Activated naive CD8-positive, alpha-beta T cell treated with anti-CD3 and anti-CD28 coated beads, Interleukin-2, amount 10 ng/mL, durations not matched to agents 7 days and 5 days (primary cell): ENCODE data around the gene PIGT. TPM values are rescaled to one million over a fixed set of nuclear protein-coding genes. Genes with fewer than 3 reads are reported as not detected.

Experiments used
- ATAC-seq: fragments of 150-1000 bp; cut with Tn5 transposase; one replicate; pipeline ENCODE4 v1.10.0; 2021; ENCODE audit warnings: low read depth, moderate library complexity
- POLR2A ChIA-PET: fragments of 350-600 bp; sonication (Branson Sonifier 250); formaldehyde crosslinking; loops from one replicate; lab custom pipeline; 2021; ENCODE audit warnings: antibody characterized with exemption; lab: Charles Lee
- DNase-seq: peaks from one replicate; pipeline ENCODE4 v3.0.0; 2021
- H3K27ac Mint-ChIP-seq: one replicate; pipeline ENCODE4 v1.8.0; 2022; ENCODE audit warnings: mild to moderate bottlenecking, mixed read lengths
- H3K27me3 Mint-ChIP-seq: one replicate; pipeline ENCODE4 v1.8.0; 2022; ENCODE audit warnings: mild to moderate bottlenecking, moderate library complexity, mixed read lengths
- H3K36me3 Mint-ChIP-seq: one replicate; pipeline ENCODE4 v1.8.0; 2021; ENCODE audit warnings: mild to moderate bottlenecking, mixed read lengths
- H3K4me1 Mint-ChIP-seq: one replicate; pipeline ENCODE4 v1.8.0; 2021; ENCODE audit warnings: mixed read lengths
- H3K4me3 Mint-ChIP-seq: one replicate; pipeline ENCODE4 v1.8.0; 2022; ENCODE audit warnings: mild to moderate bottlenecking, moderate library complexity, mixed read lengths
- H3K9me3 Mint-ChIP-seq: one replicate; pipeline ENCODE4 v1.8.0; 2021; ENCODE audit warnings: mixed read lengths
- total RNA-seq, 2 experiments: library from RNA; stranded (reverse); gene quantifications; one replicate each; pipeline ENCODE4 v1.2.3, GENCODE V29; 2021

Gene PIGT
- total RNA-seq, 2 experiments from 2014 or later: 64.9 to 72.7 TPM

DNA sequence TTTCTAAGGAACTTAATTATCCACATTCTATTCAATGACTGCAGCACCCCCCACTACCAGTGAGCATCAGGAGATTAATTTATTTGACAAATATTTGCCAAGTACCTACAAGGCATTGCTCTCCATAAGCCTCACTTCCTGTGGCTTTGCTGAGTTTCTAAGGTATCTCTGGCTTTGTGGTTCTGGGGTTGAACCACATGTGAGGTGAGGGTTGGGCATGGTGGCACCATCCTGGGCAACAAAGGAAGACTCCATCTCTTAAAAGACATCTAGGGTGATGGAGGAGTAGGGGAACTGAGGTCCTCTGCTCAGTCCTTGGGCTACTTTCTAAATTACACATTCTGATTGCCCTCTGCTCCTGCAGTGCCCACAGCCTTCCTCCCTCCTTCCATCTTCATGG is 28.1 kb downstream of the PIGT start:
- Mint-ChIP-seq H3K9me3 (no peaks in the 10 kb centered on the region), H3K27ac (peak overlapping the region; percentile 66), H3K4me3 (peak overlapping the region; percentile 41), H3K4me1 (peaks cover 33% of the 10 kb centered on the region), H3K36me3 (no peaks in the 10 kb centered on the region), H3K27me3 (peaks cover 25% of the 10 kb centered on the region)
- DNase-seq (peak; percentile 57), ATAC-seq (peak; percentile 46)
- POLR2A ChIA-PET: interaction anchor here (0.6 to 2.5 kb wide), 2 partner anchors 81 to 152 kb away, joined by 3 to 8 read pairs; partner anchors contain the start of gene SYS1

DNA sequence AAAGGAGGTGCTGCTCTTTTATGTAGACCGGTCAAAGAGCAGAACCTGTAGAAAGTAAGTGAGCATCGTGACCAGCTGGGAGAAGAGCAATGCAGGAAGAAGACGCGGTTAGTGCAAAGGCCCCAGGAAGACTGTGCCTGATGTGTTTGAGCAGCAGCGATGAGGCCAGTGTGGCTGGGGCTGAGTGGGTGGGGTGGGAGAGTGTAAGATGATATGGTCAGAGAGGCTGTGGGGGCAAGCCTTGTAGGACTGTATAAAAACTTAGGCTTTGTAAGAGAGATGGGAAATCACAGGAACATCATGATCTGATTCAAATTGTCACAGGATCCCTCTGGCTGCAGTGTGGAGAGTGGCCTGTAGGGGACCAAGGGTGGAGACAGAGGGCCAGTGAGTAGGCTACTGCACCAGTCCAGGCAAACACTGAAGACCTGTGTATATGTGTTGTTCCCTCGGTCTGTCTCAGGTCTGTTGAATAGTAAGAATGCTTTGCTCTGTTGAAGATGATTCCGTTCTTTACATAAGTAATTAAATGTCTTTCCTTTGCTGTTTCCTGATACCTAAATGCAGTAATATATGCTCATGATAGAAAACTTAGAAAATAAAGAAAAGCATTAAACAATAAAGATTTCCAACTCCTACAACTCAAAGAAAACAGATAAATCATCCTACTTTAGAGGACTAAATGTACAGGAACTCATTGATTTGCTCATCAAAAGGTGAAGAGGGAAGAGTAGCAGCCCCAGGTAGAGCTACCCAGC is 30.0 kb downstream of the PIGT start:
- POLR2A ChIA-PET: no interaction called here
- no peak overlapping the region for H3K27ac Mint-ChIP-seq
- no peaks in the 10 kb centered on the region for H3K9me3 Mint-ChIP-seq
- peak overlapping the region; percentile 17 for H3K4me3 Mint-ChIP-seq
- H3K36me3 Mint-ChIP-seq: no peaks in the 10 kb centered on the region
- peak; percentile 56 for DNase-seq
- peaks cover 27% of the 10 kb centered on the region for H3K27me3 Mint-ChIP-seq
- H3K4me1 Mint-ChIP-seq: peaks cover 33% of the 10 kb centered on the region
- ATAC-seq: peak; percentile 65

DNA sequence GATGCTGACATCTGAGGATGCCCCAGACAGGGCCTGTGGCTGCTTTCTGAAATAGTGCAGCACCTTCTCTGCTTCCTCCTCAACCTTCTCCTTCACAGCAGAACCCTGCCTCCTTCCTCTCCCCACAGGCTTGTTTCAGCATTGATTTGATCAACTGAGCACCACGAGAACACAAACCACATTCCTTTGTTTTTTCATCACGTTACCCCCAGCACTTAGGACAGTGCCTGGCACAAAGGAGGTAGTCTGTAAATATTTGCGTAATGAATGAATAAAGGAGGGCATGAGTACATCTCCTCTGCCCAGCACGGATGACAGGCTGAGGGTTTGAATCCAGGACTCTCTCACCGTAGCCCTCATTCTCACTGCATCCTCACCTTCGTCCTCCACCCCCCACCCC is 32.3 kb downstream of the PIGT start:
- no peak for ATAC-seq
- DNase-seq: no peak
- no peak overlapping the region for H3K4me3 Mint-ChIP-seq
- peaks cover 33% of the 10 kb centered on the region for H3K4me1 Mint-ChIP-seq
- H3K27me3 Mint-ChIP-seq: peaks cover 25% of the 10 kb centered on the region
- no peaks in the 10 kb centered on the region for H3K36me3 Mint-ChIP-seq
- H3K27ac Mint-ChIP-seq: no peak overlapping the region
- POLR2A ChIA-PET: no interaction called here
- no peaks in the 10 kb centered on the region for H3K9me3 Mint-ChIP-seq

DNA sequence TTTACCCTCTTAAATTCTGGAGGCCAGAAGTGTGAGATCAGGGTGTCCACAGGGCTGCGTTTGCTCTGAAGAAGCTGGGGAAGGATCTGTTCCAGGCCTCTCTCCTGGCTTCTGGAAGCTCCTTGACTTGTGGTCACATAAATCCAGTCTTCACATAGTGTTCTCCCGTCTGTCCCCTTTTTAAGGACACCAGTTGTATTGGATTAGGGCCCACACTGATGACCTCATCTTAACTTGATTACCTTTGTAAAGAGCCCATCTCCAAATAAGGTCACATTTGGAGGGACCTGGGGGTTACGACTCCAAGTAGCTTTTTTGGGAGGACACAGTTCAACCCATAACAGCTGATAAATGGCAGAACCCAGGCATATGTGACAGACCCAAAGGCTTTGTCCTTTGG is 33.6 kb downstream of the PIGT start:
- Mint-ChIP-seq H3K4me3 (no peak overlapping the region), H3K36me3 (no peaks in the 10 kb centered on the region), H3K27me3 (peaks cover 18% of the 10 kb centered on the region), H3K9me3 (no peaks in the 10 kb centered on the region), H3K4me1 (peaks cover 22% of the 10 kb centered on the region), H3K27ac (no peak overlapping the region)
- ATAC-seq: no peak
- DNase-seq: no peak
- POLR2A ChIA-PET: interaction anchor here (0.8 to 1.5 kb wide), 3 partner anchors 76 to 129 kb away, joined by 3 to 4 read pairs (median 3); partner anchors contain the start of gene SYS1

DNA sequence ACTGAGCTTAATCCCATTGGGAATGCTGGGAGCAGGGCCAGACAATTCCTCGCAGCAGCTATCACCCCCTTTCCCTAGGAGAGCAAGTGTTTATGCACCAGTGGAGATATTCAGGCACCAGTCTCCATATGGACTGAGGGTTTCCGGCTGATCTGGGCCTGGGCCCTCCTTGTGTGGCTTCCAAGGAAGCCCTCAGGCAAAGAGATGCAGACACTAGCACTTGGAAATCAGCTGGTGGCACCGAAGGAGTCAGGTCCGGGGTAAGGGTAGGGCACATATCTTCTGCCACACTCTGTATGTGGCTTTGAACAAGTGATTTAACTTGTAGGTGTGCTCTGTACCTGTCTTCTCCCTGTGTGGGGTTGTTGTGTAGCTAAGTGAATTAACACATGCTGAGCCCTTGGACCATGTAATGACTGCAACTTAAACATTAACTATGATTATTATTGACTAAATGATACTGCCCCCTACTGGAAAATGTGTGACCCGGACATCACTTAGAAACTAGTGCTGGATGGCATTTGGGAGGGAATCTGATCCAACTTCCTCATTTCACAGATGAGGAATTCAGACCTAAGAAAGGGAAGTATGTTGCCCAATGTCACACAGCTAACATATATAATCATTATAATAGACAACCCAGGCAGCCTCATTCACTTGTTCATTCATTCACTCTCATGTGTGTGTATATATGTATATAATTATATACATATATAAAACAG is 34.3 kb downstream of the PIGT start:
- ATAC-seq (peak; percentile 47), DNase-seq (no peak)
- Mint-ChIP-seq H3K27me3 (peaks cover 13% of the 10 kb centered on the region), H3K9me3 (no peaks in the 10 kb centered on the region), H3K36me3 (no peaks in the 10 kb centered on the region), H3K4me3 (no peak overlapping the region), H3K27ac (no peak overlapping the region), H3K4me1 (peaks cover 15% of the 10 kb centered on the region)
- POLR2A ChIA-PET: interaction anchor here (0.8 to 1.5 kb wide), 3 partner anchors 77 to 130 kb away, joined by 3 to 4 read pairs (median 3); partner anchors contain the start of gene SYS1

DNA sequence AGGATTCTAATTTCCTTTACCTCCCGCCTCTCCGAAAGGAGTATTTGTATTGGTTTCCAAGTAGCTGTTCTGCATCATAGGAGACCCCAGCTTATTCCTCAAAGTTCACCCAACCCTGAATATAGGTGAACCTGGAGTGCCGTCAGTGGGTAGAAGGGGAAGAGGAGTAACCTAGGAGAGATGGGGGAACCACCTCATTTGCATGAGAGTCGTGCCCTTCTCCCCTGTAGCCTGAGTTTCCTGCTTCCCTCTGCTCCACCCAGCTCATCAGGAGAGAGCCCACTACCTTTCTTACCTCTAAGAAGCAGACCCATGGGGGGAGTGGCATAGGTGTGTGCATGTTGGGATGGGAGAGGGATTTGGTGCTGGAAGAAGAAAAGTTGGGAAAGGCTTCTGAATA is 36.3 kb downstream of the PIGT start:
- H3K27ac Mint-ChIP-seq: no peak overlapping the region
- DNase-seq (no peak), ATAC-seq (no peak)
- no peaks in the 10 kb centered on the region for H3K9me3 Mint-ChIP-seq
- H3K4me3 Mint-ChIP-seq: no peak overlapping the region
- peaks cover 5% of the 10 kb centered on the region for H3K27me3 Mint-ChIP-seq
- no peaks in the 10 kb centered on the region for H3K36me3 Mint-ChIP-seq
- H3K4me1 Mint-ChIP-seq: peaks cover 4% of the 10 kb centered on the region
- POLR2A ChIA-PET: no interaction called here

DNA sequence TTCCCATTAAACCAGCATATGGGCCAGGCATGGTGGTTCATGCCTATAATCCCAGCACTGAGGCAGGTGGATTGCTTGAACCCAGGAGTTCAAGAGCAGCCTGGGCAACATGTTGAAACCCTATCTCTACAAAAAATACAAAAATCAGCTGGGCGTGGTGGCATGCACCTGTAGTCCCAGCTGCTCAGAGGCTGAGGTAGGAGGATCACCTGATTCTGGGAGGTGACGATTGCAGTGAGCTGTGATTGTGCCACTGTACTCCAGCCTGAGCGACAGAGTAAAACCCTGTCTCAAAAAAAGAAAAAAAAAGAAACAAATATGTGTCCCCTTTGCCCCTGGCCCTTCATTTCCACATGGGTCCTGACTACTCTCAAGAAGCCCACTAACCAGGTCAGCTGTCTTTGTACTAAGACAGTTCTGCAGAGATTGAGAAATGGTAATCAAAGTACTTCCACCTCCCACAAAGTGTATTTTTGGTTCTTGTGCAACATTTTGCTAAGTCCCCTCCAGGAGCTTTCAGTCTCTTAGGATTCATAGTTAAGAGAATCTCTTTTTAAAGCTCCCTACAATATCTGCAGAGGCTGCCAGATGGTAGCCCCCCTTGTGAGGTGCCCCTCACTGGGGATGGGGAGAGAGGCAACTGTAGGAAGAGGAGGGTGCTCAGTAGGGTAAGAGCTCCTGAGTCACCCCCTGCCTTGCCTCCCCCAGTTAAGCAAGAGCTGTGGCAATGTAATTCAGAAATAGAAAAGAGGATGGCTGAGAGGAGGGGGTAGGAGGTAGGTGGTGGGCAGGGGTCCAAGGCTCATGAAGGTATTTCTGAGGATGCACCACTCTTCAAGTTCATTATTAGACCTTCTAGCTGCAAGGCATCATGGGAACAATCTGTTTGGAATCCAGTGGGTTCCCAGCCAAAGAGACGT is 37.1 kb downstream of the PIGT start:
- ATAC-seq: no peak
- POLR2A ChIA-PET: no interaction called here
- no peak for DNase-seq
- no peaks in the 10 kb centered on the region for H3K36me3 Mint-ChIP-seq
- peaks cover 3% of the 10 kb centered on the region for H3K27me3 Mint-ChIP-seq
- peaks cover 3% of the 10 kb centered on the region for H3K4me1 Mint-ChIP-seq
- H3K9me3 Mint-ChIP-seq: no peaks in the 10 kb centered on the region
- H3K27ac Mint-ChIP-seq: no peak overlapping the region
- no peak overlapping the region for H3K4me3 Mint-ChIP-seq

DNA sequence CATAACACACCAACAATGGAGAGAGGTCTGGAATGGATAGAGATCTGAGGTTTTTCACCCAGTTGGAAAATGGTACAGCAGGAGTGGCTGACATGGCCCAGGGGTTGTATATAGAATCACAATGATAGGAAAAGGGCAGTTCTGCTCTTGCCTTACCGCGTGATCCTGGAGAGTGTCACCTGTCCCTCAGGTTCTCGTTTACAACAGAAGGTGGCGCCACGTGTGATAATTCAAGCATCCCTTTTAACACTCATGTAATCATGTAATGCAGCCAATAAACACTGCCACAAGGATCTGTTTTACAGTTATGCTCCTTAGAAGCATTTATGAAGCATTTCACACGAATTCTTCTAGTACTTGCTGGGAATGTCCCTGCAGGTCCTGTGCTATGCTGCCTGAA is 40.7 kb downstream of the PIGT start:
- H3K27me3 Mint-ChIP-seq: no peaks in the 10 kb centered on the region
- H3K4me3 Mint-ChIP-seq: no peak overlapping the region
- no peak for ATAC-seq
- H3K27ac Mint-ChIP-seq: no peak overlapping the region
- DNase-seq: no peak
- no peaks in the 10 kb centered on the region for H3K36me3 Mint-ChIP-seq
- POLR2A ChIA-PET: interaction anchor here (1.1 kb wide), 1 partner anchor 314 kb away, joined by 3 read pairs; no protein-coding TSS in a partner anchor
- no peaks in the 10 kb centered on the region for H3K9me3 Mint-ChIP-seq
- H3K4me1 Mint-ChIP-seq: no peaks in the 10 kb centered on the region

DNA sequence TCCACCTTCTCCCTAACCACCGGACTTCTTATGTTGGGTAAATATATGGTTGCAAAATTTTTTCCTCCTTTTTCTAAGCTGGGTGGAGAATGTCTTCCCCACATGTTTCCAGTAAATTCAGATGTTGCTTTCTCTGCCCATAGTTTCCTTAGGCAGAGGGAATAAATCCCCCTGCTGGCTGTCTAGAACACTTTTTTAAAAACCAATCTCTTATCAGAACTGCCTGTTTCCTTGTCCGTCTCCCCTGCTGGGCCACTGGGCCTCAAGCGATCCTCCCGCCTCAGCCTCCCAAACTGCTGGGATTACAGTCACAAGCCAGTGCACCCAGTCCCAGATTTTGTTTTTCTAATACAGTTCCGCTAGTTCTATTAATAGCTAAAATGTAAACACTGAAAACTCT is 43.7 kb downstream of the PIGT start:
- Mint-ChIP-seq H3K27me3 (peaks cover 3% of the 10 kb centered on the region), H3K4me3 (no peak overlapping the region), H3K36me3 (no peaks in the 10 kb centered on the region), H3K27ac (no peak overlapping the region), H3K4me1 (no peaks in the 10 kb centered on the region), H3K9me3 (no peaks in the 10 kb centered on the region)
- POLR2A ChIA-PET: no interaction called here
- DNase-seq (no peak), ATAC-seq (no peak)

DNA sequence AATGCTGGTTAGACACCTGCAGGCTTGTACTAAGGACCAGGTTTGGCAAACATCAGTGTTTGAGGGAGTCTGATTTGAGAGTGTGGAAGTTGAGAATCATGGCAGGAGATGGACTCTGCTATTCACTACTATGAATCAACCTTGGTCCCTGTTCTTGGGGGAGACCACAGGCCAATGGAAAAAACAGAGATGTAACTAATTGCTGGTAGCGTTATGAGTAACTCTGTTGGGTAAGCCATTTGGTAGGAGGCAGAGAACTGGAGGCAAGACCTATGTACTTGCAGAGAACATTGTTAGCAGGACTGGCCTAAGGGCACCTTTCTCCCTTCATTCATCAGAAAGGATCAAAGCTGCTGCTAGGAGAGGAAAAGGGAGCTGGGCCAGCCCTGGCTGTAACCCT is 45.3 kb downstream of the PIGT start:
- H3K9me3 Mint-ChIP-seq: no peaks in the 10 kb centered on the region
- H3K4me3 Mint-ChIP-seq: no peak overlapping the region
- H3K4me1 Mint-ChIP-seq: no peaks in the 10 kb centered on the region
- H3K27me3 Mint-ChIP-seq: peaks cover 4% of the 10 kb centered on the region
- no peak overlapping the region for H3K27ac Mint-ChIP-seq
- no peaks in the 10 kb centered on the region for H3K36me3 Mint-ChIP-seq
- POLR2A ChIA-PET: no interaction called here
- ATAC-seq: no peak
- DNase-seq: no peak

DNA sequence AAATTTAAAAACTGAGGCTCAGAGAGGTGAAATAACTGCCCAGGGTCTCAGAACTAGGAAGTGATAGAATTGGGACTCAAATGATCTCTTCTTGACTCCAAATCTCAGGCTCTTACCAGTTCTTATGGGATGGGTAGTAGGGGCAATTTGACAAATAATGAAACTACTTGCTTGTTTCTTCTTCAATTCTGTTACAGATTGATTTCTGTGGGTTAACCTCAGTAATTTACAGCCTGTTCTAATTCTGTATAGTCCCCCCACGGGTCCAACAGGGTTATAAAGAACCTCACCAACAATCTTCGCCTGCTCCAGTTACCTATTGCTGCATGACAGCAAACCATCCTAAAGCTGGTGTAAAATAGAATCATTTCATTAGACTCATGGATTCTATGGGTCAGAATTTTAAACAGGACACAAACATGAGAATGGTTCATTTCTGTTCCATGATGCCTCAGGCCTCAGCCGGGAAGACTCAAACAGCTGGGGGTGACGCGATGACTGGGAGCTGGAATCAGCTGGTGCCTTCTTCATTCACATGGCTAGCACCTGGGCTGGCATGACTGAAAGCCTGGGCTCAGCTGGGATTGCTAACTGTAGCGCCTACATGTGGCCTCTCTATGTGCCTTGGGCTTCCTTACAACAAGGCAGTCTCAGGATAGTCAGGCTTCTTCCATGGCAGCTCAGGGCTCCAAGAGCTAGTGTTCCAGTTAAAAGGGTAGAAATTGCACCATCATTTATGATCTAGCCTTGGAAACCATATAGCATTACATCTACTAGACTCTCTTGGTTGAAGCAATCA is 47.0 kb downstream of the PIGT start:
- no peaks in the 10 kb centered on the region for H3K4me1 Mint-ChIP-seq
- POLR2A ChIA-PET: no interaction called here

DNA sequence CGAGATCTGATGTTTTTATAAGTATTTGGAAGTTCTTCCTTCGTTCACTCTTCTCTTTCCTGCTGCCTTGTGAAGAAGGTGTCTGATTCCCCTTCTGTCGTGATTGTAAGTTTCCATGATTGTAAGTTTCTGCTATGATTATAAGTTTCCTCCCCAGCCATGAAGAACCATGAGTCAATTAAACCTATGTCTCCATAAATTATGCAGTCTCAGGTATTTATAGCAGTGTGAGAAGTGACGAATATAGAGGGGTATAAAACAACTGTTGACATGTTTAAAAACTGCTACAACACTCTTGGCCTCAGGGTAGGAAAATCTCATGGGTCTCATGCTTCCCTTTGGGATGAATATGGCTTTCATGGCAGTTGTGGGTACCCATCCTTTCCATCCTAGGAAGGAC is 47.8 kb downstream of the PIGT start:
- POLR2A ChIA-PET: no interaction called here
- no peaks in the 10 kb centered on the region for H3K4me1 Mint-ChIP-seq
- no peak overlapping the region for H3K27ac Mint-ChIP-seq
- no peaks in the 10 kb centered on the region for H3K36me3 Mint-ChIP-seq
- DNase-seq (no peak), ATAC-seq (no peak)
- no peaks in the 10 kb centered on the region for H3K9me3 Mint-ChIP-seq
- H3K27me3 Mint-ChIP-seq: peaks cover 22% of the 10 kb centered on the region
- no peak overlapping the region for H3K4me3 Mint-ChIP-seq

More for the DNA sequence above, 47.0 kb downstream of the PIGT start:
- Mint-ChIP-seq H3K9me3 (no peaks in the 10 kb centered on the region), H3K27ac (no peak overlapping the region), H3K4me3 (no peak overlapping the region), H3K27me3 (peaks cover 15% of the 10 kb centered on the region), H3K36me3 (no peaks in the 10 kb centered on the region)
- DNase-seq: no peak
- no peak for ATAC-seq
